Inflammatory macrophage treated with lipopolysaccharide for 4 hours (primary cell): ENCODE measurements around the gene NDOR1.
"Not testable (repeated sequence)": the region's sequence is repeated elsewhere in the genome, so short reads cannot be mapped to it uniquely, and the experiment has no call there.

ENCODE experiments used
- DNase-seq: peaks from one replicate; pipeline ENCODE4 v3.0.0-alpha.2; 2020

Gene NDOR1

DNA sequence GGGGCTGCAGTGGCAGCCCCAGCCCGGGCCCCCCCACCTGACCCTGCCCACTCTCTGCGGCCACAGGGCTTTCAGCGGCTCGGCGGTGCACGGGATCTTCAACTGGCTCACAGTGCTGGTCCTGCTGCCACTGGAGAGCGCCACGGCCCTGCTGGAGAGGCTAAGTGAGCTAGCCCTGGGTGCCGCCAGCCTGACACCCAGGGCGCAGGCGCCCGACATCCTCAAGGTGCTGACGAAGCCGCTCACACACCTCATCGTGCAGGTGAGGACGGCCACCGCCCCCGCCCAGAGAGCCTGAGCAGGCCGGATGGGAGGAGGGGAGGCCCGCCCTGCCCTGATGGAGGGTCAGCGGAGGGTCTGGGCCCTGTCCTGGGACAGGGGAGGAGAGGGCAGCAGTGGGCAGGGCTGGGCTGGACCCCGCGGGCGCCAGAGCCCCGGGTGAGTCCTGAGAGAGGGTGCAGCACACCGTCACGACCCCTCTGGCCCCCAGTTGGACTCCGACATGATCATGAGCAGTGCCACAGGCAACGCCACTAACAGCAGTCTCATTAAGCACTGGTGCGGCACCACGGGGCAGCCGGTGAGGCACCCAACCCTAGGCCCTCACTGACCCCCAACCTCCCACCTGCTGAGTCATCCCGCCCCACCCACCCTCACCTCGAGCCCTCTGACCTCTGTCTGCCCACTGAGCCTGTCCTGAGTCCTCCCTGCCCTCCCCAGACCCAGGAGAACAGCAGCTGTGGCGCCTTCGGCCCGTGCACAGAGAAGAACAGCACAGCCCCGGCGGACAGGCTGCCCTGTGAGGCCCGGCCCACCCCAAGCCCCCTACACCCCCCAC, 27.9 kb downstream of the NDOR1 start:
- DNase-seq = no peak

DNA sequence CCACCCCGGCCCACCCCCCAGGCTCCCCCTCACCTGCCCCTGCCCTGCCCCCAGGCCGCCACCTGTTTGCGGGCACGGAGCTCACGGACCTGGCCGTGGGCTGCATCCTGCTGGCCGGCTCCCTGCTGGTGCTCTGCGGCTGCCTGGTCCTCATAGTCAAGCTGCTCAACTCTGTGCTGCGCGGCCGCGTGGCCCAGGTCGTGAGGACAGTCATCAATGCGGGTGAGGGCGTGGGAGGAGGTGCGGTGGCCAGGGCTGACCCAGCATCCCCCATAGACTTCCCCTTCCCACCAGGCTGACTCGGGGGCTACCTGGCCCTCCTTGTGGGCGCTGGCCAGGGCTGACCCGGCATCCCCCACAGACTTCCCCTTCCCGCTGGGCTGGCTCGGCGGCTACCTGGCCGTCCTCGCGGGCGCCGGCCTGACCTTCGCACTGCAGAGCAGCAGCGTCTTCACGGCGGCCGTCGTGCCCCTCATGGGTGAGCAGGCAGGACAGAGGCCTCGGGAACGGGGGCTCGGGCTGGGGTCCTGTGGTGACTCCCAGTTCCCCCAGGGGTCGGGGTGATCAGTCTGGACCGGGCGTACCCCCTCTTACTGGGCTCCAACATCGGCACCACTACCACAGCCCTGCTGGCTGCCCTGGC, 28.7 kb downstream of the NDOR1 start:
- DNase-seq = no peak

DNA sequence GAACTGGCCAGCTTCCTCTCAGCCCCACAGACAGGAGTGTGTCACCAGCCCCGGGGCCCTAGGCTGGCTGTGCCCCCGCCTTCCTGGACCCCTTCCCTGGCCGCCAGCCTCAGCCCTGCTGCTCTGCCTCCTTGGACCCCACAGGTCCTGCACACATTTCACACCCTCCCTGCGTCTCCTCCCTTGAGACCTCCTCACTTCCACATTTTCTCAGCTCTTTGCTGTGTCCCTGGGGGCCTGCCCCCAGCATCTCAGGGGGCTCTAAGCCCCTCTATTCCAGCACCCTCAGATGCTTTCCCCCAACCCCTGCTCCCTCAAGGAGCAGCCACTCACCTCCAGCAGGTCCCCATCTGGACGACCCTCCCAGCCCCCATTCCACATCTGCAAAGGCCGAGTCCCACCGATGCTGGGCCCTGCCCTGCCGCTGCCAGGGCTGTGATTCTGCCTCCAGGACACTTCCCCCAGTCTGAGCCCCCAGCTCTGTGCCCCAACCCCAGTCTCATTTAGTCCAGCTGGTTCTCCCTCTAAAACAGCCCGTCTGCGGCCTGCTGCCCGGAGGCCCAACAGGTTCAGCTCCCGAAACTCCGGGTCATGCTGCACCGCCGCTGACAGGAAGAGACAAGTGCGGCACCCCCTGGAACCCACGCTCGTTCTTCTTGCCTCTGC, 29.4 kb downstream of the NDOR1 start:
- no peak for DNase-seq

DNA sequence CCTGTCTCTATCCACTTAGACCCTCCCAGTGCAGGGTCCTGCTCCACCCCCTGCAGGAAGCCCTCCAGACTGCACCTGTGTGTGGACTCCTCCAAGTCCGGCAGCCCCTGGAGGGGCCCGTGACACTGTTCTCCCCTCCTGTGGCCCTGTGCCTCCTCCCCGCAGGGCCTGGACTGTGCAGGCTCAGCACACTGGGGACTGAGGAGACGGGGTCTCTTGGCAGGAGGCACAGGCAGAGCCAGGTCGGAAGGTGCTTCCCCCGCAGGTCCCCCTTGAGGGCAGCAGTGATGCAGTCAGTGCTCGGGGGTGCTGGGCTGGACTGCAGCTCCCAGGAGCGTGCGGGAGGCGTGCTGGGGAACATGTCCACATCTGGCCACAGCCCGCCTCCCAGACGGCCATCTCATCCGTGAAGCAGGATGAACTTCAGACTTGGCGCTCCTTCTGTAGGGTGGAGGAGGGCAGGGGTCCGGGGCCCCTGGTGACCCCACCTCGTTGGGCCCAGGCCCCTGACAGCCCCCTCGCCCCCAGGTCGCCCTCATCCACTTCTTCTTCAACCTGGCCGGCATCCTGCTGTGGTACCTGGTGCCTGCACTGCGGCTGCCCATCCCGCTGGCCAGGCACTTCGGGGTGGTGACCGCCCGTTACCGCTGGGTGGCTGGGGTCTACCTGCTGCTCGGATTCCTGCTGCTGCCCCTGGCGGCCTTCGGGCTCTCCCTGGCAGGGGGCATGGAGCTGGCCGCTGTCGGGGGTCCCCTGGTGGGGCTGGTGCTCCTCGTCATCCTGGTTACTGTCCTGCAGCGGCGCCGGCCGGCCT, 30.1 kb downstream of the NDOR1 start:
- no peak for DNase-seq

DNA sequence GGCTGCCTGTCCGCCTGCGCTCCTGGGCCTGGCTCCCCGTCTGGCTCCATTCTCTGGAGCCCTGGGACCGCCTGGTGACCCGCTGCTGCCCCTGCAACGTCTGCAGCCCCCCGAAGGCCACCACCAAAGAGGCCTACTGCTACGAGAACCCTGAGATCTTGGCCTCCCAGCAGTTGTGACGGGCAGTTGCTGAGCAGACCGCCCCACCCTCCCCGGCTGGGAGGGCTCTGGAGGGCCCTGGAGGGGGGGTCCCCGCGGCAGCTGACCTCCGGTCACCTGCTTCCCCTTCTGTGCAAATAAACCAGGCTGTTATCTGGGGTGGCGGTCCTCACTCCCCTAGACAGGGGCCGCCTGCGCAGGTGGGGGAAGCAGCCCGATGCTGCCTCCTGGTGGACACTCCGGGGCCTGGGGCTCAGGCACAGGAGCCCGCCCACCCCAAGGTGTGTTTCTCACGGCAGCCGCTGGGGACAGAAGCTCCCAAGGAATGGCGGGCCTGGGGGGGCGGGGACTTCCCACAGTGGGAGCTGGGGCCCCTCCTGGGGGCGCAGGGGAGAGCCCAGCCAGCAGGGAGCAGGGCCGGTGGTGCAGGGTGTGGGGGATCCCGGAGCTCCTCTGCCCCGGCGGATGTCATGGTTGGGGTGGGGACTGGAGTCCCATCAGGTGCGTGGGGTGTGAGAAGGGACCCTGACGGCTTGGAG, 30.9 kb downstream of the NDOR1 start:
- peak; percentile 81 for DNase-seq

DNA sequence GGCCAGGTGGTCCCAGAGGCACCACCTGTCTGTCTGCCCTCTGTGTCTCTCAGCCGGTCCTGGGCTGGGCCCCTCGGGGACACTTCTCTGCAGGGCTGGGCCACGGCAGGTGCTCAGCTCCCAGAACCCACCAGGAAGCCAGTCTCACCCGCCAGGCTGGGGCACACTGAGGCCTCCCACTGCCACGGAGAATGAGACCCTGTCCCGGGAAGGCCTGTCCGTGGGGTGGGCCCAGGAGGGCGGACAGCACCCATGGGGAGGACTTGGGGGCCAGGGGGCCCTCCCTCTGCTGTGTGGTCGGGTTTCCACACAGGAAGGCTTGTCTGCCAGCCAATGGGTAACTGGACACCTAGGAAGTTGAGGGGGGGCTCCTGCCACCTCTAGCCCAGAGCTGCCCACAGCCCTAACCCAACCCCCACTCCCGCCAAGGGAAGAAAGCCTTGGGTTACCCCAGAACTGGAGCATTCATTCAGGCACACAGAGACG, 31.5 kb downstream of the NDOR1 start:
- DNase-seq = no peak

DNA sequence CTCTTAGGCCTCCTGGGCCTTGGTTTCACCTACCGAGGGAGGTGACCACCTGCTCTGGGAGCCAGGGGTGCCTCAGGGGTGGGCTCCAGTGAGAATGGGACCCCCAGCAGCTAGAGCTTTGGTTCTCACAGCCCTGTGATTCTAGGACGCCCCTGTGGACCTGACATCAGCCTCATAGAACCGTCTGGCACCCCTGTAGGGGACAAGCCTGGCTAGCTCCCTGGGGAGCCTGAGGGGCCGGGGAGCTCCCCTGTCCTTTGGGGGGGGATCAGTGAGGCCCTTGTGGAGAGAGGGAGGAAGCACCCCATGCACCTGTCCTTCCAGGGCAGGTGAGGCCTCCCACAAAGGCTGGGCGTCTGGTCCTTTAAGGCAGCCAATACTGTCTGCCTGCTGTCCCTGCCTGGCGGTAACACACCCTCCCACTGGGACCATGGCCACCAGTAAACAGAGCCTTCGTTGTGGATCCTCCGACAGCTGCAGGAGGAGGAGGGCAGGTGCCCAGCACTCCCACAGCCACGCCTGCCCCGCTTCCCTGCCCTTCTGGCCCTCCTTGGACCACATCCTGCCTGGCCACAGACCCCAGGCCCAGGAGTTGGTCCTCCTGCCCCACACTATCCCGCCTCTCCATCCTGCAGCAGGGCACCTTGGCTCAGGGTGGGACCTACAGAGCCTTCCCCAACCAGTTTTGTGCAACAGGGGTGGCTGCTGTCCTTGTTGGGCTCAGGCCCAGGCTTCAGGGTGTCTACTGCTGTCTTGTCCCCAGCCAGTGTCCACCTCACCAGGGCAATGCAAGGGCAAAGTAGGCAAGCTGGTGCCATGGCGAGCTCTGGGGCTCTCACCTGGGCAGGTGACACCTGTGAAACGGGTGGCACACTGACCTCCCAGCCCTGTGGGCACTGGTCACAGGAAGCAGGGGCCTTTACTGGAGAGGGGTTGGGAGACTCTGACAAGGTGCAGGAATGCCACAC, 32.5 kb downstream of the NDOR1 start:
- DNase-seq = no peak

DNA sequence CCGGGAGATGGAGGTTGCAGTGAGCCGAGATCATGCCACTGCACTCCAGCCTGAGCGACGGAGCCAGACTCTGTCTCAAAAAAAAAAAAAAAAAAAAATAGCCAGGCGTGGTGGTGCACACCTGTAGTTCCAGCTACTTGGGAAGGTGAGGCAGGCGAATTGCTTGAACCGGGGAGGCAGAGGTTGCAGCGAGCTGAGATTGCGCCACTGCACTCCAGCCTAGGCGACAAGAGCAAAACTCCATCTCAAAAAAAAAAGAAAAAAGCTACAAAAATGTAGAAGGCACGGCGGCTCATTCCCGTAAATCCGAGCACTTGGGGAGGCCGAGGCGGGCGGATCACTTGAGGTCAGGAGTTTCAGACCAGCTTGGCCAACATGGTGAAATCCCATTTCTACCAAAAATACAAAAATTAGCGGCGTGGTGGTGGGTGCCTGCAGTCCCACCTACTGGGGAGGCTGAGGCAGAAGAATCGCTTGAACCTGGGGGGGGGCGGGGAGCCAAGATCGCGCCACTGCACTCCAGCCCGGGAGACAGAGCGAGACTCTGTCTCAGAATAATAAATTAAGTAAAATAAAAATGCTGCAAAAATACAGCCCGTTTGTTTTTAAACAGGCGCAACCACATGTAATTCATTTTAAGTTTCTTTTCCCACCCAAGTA, 34.2 kb downstream of the NDOR1 start:
- not testable (repeated sequence) for DNase-seq

DNA sequence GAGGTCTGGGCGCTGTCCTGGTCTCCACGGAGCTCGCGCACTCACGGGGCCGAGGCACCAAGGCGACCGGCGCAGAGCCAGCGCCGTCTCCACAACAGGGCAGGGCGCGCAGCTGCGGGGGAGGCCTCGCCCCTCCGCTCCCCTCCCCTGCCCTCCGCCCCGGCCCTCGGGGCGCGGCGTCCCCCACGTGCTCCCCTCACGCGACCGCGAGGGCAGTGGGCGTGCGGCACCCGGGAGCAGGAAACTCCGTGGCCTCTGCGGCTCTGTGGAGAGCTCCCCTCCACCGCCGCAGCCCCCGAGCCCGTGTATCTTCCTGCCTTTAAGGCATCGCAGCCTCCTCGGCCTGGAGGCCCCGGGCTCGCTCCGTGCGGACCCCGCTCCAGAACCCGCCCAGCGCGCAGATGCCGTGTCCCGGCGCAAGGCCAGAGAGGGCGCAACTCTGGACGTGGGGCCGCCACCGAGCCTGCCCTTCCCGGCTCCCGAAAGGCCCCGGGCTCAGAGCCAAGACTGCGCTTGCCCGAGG, 34.9 kb downstream of the NDOR1 start:
- DNase-seq = peak; percentile 54

DNA sequence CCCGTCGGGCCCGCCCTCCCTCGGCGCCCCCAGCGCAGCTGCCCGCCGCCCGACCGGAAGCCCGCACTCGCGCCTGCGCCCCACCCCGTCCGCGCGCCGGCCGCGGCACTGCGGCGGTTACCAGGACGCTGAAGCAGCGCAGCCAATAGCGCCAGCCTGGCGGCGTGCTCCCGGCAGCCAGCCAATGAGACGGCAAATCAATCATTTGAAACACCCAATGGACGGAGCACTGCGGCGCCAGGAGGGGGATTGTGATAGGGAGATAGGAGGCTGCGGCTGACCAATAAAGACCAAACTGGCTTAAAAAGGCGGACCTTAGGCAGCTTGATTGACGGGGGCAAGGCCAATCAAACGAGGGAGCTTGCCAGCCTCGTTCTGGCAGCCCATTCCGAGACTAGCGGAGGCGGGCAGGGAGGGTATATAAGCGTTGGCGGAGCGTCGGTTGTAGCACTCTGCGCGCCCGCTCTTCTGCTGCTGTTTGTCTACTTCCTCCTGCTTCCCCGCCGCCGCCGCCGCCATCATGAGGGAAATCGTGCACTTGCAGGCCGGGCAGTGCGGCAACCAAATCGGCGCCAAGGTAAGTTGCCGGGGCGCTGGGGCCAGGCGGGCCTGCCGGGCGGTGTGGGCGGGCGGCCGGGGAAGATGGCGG, 35.5 kb downstream of the NDOR1 start, which contains the start of gene TUBB4B:
Gene TUBB4B (plus strand): TSS at position 447 of the 649 bp plus-strand sequence. CDS start 74 bp downstream, at position 521.
- peak; percentile 100 for DNase-seq

DNA sequence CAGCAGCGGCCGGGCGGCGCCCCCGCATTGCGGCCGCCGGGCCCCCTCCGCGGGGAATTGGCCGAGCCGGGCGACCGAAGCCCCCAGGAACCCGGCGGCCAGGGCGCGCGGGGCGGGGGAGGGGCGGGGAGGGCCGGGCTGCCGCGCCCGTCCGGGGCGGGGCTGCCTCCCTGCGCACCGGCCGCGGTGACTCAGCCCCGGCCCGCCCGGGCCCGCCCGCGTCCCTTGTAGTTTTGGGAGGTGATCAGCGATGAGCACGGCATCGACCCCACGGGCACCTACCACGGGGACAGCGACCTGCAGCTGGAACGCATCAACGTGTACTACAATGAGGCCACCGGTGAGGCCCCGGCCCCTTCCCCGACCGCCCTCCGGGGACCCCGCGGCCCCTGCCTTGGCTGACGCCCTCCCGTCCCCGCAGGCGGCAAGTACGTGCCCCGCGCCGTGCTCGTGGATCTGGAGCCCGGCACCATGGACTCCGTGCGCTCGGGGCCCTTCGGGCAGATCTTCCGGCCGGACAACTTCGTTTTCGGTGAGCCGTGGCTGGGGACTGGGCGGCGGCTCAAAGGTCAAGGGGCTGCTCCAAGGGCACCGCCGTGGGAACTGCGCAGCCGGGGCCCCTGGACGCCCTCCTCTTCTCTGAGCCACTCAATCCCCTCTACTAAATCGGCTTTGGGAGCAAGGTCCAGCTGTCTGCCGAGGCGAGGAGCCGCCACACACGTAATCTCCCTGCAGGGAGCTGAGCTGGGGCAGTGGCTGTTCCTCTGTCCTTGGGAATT, 36.2 kb downstream of the NDOR1 start:
- DNase-seq = peak; percentile 67

DNA sequence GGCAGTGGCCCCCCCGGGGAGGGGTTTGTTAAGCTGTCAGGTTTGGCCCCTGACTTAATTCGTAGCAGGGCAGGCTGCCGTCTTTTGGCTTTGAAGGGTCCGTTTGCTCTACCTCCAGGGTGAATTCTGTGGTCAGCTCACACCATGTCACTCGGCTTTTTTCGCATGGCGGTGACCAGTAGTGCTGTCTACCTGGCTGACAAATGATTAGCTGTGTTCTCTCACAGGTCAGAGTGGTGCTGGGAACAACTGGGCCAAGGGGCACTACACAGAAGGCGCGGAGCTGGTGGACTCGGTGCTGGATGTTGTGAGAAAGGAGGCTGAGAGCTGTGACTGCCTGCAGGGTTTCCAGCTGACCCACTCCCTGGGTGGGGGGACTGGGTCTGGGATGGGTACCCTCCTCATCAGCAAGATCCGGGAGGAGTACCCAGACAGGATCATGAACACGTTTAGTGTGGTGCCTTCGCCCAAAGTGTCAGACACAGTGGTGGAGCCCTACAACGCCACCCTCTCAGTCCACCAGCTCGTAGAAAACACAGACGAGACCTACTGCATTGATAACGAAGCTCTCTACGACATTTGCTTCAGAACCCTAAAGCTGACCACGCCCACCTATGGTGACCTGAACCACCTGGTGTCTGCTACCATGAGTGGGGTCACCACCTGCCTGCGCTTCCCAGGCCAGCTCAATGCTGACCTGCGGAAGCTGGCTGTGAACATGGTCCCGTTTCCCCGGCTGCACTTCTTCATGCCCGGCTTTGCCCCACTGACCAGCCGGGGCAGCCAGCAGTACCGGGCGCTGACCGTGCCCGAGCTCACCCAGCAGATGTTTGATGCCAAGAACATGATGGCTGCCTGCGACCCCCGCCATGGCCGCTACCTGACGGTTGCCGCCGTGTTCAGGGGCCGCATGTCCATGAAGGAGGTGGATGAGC, 37.0 kb downstream of the NDOR1 start:
- DNase-seq = no peak

DNA sequence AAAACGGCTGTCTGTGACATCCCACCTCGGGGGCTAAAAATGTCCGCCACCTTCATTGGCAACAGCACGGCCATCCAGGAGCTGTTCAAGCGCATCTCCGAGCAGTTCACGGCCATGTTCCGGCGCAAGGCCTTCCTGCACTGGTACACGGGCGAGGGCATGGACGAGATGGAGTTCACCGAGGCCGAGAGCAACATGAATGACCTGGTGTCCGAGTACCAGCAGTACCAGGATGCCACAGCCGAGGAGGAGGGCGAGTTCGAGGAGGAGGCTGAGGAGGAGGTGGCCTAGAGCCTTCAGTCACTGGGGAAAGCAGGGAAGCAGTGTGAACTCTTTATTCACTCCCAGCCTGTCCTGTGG, 37.7 kb downstream of the NDOR1 start:
- DNase-seq = not testable (repeated sequence)

DNA sequence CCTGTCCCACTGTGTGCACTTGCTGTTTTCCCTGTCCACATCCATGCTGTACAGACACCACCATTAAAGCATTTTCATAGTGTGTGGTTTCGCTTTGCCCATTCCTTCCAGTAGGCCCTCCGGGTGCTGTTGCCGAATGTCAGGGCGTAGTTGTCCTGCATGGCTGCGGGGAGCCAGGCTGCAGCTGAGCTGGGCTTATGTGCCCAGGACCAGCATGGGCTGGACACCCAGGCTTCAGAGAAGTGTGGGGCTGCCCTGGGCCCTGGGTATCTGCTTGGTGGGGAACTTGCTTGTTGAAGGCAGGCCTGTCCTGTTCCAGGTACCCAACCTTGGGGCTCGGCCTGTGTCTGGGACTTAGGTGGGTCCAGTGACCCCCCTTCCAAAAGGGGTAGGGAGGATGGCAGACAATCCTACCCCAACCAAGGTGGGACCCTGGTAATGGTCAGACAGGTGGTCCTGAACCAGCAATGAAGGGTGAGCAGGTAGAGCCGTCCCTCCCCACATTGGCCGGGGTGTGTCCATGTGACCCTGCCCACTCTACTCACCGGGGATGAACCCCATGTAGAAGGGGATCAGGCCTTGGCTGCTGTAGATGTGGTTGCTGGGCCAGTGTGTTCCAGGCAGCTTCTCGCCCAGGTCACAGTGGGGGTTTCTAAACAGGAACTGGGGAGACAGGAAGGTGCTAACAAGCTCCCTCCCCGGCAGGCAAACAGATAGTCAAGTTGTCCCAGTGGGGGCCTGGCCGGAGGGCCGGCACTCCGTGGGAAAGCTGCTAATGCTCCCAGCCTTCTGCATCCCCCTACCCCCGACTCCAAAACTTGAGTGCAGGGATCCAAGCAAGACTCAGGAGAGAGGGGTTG, 38.4 kb downstream of the NDOR1 start:
- no peak for DNase-seq

DNA sequence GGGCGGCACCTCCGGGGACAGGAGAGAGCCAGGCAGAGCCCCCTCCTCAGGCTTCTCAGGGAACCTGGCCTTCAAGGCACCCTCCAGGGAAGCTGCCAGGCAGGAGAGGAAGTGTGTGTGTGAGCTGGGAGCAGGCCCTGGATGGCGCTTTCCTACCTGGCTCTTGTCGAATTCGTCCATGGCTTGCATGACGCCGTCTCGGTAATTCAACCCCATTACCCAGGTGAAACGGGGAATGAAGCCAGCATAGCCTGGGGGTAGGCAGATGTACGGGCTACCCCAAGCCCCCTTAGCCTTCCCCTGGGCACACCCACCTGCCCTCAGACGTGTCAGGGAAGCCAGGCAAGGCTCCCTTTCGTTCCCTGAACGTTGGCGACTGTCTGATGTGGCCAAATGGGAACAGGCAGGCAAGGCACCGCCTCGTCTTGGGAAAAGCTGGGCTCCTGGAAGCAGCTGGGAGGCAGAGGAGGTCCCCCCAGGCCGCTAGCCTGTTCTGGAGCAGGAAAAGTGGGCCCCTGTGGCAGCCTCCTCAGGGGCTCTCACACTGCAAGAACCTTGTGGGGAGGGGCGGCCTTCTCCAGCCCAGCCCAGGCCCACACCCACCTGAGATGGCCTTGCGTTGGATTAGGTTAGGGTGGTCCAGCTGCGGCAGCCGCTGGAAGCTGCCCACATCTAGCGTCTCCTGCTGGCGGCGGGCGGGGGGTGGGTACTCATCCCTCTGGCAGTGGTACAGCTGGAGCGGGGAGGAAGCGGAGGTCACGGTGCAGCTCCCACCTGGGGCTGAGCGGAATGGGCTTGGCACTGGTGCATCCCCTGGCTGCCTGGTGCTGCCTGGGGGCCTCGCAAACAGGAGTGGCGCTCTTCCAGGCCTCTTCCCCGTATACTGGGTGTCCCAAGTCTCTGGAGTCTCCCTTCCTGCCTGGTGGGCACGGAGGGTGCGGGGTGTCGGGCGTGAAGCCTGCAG, 39.3 kb downstream of the NDOR1 start:
- no peak for DNase-seq
